PFSK-1 (cell line): ENCODE results near the gene PLEKHA3.

Experiments
- TAF1 ChIP-seq: IDR thresholded peaks from 2 replicates; pipeline ENCODE4 v1.6.1; 2012; ENCODE audit warnings: low read length, control low read depth, borderline replicate concordance; ENCODE audit not compliant: insufficient read depth
- TF ChIP-seq, protein P1 (sequence below), 2 experiments: IDR thresholded peaks; 2 replicates each; pipeline versions ENCODE4 v1.6.1 to v1.8.0; 2011 to 2012; ENCODE audit warnings: low read depth in 2 of 2, low read length in 2 of 2, control low read depth in 1 of 2, inconsistent platforms in 1 of 2, mild to moderate bottlenecking in 1 of 2, moderate library complexity in 1 of 2; ENCODE audit not compliant: insufficient read depth in 1 of 2

DNA sequence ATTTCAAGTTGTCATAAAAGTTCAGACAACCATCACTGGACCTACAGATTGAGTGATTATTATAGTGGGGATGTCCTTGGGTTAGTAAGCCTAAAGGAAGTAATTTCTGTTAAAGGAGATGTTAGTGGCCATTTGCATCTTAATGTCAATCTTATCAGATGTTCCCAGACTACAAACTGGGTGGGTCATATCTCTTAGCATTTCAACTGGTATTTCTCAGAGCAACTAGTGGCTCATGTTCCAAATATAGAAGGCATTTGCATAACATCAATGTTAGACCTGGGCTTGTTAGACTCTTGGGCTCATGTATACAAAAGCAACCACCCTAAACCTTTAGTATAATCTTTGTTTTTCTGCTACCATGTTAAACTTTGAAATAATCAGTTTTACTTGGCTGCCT is 17.9 kb downstream of the PLEKHA3 start:
- no peak for TF ChIP-seq TAF1
- TF ChIP-seq, protein P1, sequence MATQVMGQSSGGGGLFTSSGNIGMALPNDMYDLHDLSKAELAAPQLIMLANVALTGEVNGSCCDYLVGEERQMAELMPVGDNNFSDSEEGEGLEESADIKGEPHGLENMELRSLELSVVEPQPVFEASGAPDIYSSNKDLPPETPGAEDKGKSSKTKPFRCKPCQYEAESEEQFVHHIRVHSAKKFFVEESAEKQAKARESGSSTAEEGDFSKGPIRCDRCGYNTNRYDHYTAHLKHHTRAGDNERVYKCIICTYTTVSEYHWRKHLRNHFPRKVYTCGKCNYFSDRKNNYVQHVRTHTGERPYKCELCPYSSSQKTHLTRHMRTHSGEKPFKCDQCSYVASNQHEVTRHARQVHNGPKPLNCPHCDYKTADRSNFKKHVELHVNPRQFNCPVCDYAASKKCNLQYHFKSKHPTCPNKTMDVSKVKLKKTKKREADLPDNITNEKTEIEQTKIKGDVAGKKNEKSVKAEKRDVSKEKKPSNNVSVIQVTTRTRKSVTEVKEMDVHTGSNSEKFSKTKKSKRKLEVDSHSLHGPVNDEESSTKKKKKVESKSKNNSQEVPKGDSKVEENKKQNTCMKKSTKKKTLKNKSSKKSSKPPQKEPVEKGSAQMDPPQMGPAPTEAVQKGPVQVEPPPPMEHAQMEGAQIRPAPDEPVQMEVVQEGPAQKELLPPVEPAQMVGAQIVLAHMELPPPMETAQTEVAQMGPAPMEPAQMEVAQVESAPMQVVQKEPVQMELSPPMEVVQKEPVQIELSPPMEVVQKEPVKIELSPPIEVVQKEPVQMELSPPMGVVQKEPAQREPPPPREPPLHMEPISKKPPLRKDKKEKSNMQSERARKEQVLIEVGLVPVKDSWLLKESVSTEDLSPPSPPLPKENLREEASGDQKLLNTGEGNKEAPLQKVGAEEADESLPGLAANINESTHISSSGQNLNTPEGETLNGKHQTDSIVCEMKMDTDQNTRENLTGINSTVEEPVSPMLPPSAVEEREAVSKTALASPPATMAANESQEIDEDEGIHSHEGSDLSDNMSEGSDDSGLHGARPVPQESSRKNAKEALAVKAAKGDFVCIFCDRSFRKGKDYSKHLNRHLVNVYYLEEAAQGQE (IDR thresholded peaks at IDR 0.05; ENCODE audit: insufficient read depth in 1 of 2, low read depth in 2 of 2, low read length in 2 of 2) = no peak
